Medulla oblongata (tissue), 1 donor: ENCODE data around the gene GNB5.
A peak's percentile ranks its signal among the peaks of the same experiment; 100 is the strongest.
"Not testable (repeated sequence)": the region's sequence is repeated elsewhere in the genome, so short reads cannot be mapped to it uniquely, and the experiment has no call there.

Experiments used
- DNase-seq: peaks from one replicate; pipeline ENCODE4 v3.0.0-alpha.2; 2015; ENCODE audit errors: extremely low spot score

GNB5 gene

GRCh38 chr15:52094811-52095584 lies 96.2 kb downstream of the GNB5 start:
- DNase-seq, result no peak

GRCh38 chr15:52093539-52094510 lies 97.4 kb downstream of the GNB5 start:
- DNase-seq, result no peak

GRCh38 chr15:52093167-52093538 lies 98.0 kb downstream of the GNB5 start:
- no peak for DNase-seq

- no peak for DNase-seq
These were observed 101.0 kb downstream of the GNB5 start for GRCh38 chr15:52090193-52090592.

- DNase-seq, result no peak
These were observed 105.0 kb downstream of the GNB5 start for GRCh38 chr15:52086011-52086786.

- DNase-seq, result no peak
These were observed 105.9 kb downstream of the GNB5 start for GRCh38 chr15:52085299-52085698.

- no peak for DNase-seq
These were observed 107.6 kb downstream of the GNB5 start for GRCh38 chr15:52083603-52084002.

- not testable (repeated sequence) for DNase-seq
These were observed 108.2 kb downstream of the GNB5 start for GRCh38 chr15:52083037-52083359.

GRCh38 chr15:52082197-52083036 lies 108.8 kb downstream of the GNB5 start:
- peak; percentile 36 for DNase-seq

GRCh38 chr15:52080706-52081392 lies 110.3 kb downstream of the GNB5 start:
- DNase-seq, result no peak

- DNase-seq, result no peak
These were observed 111.2 kb downstream of the GNB5 start for GRCh38 chr15:52080031-52080430.

GRCh38 chr15:52078876-52079700 lies 112.1 kb downstream of the GNB5 start:
- peak; percentile 91 for DNase-seq

- no peak for DNase-seq
These were observed 112.9 kb downstream of the GNB5 start for GRCh38 chr15:52078197-52078875.

GRCh38 chr15:52076889-52077781 lies 114.1 kb downstream of the GNB5 start:
- no peak for DNase-seq

GRCh38 chr15:52071570-52071969 lies 119.6 kb downstream of the GNB5 start:
- DNase-seq, result no peak

GRCh38 chr15:52069559-52069958 lies 121.6 kb downstream of the GNB5 start:
- no peak for DNase-seq

- DNase-seq, result no peak
These were observed 123.1 kb downstream of the GNB5 start for GRCh38 chr15:52068004-52068615.

- no peak for DNase-seq
These were observed 123.7 kb downstream of the GNB5 start for GRCh38 chr15:52067545-52067926.
